GM18499 (cell line): Measurements from ENCODE around the gene PRSS57.
"Not testable (repeated sequence)": the region's sequence is repeated elsewhere in the genome, so short reads cannot be mapped to it uniquely, and the experiment has no call there.

Experiments
- ATAC-seq: cut with Tn5 transposase; IDR thresholded peaks from one replicate; pipeline ENCODE4 v1.9.1; 2021; ENCODE audit warnings: moderate number of reproducible peaks; ENCODE audit not compliant: insufficient read depth, unreplicated experiment

Gene PRSS57

GRCh38 chr19:695352-695949, at the start of gene PRSS57:
Gene PRSS57, minus strand, starts transcription at chr19:695452. Its CDS starts 22 bp downstream, at chr19:695430.
- no peak for ATAC-seq

- ATAC-seq: no peak
These were observed 48.0 kb upstream of the PRSS57 start for GRCh38 chr19:743168-743687.

GRCh38 chr19:742540-743075, 47.4 kb upstream of the PRSS57 start:
- ATAC-seq: no peak

- ATAC-seq: no peak
These were observed 46.4 kb upstream of the PRSS57 start for GRCh38 chr19:741506-742131.

GRCh38 chr19:740816-741505, 45.7 kb upstream of the PRSS57 start:
- not testable (repeated sequence) for ATAC-seq

- ATAC-seq: no peak
These were observed 44.9 kb upstream of the PRSS57 start for GRCh38 chr19:739998-740715.

- ATAC-seq: no peak
These were observed 43.4 kb upstream of the PRSS57 start for GRCh38 chr19:738509-739128.

- ATAC-seq: no peak
These were observed 42.4 kb upstream of the PRSS57 start for GRCh38 chr19:737591-738093.

- ATAC-seq: no peak
These were observed 40.9 kb upstream of the PRSS57 start for GRCh38 chr19:736125-736524.

- no peak for ATAC-seq
These were observed 39.5 kb upstream of the PRSS57 start for GRCh38 chr19:734716-735115.

- no peak for ATAC-seq
These were observed 37.2 kb upstream of the PRSS57 start for GRCh38 chr19:732148-733069.

- no peak for ATAC-seq
These were observed 35.7 kb upstream of the PRSS57 start for GRCh38 chr19:731000-731399.

- no peak for ATAC-seq
These were observed 34.9 kb upstream of the PRSS57 start for GRCh38 chr19:729965-730668.

GRCh38 chr19:729564-729963, 34.3 kb upstream of the PRSS57 start:
- ATAC-seq: not testable (repeated sequence)

- ATAC-seq: no peak
These were observed 32.8 kb upstream of the PRSS57 start for GRCh38 chr19:728011-728410.

- ATAC-seq: no peak
These were observed 32.0 kb upstream of the PRSS57 start for GRCh38 chr19:726993-727956.

- no peak for ATAC-seq
These were observed 30.3 kb upstream of the PRSS57 start for GRCh38 chr19:725461-726089.
